DND-41 (cell line): ENCODE results near the gene EFNA2.

Experiments used
- ATAC-seq: fragments of 200-7000 bp; cut with Tn5 transposase; 3 replicates; pipeline ENCODE4 v1.9.1; 2021; ENCODE audit warnings: low read depth; ENCODE audit not compliant: insufficient read depth
- DNase-seq: peaks from one replicate; pipeline ENCODE4 v3.0.0-alpha.2; 2020
- H2AFZ ChIP-seq: 2 replicates; pipeline ENCODE4 v1.6.0; 2012; ENCODE audit warnings: low read depth, low read length
- H3K27ac ChIP-seq: 2 replicates; pipeline ENCODE4 v1.5.1; 2012; ENCODE audit warnings: low read length, inconsistent platforms
- H3K27me3 ChIP-seq: fragments of 200-600 bp; sonication (generic); 2 replicates; pipeline ENCODE4 v1.6.0; 2012; ENCODE audit warnings: low read length, mild to moderate bottlenecking, inconsistent platforms; ENCODE audit not compliant: insufficient read depth, poor library complexity
- H3K36me3 ChIP-seq: 2 replicates; pipeline ENCODE4 v1.5.1; 2012; ENCODE audit warnings: low read length, inconsistent platforms; ENCODE audit not compliant: insufficient read depth
- H3K4me1 ChIP-seq: 2 replicates; pipeline ENCODE4 v1.5.1; 2012; ENCODE audit warnings: mild to moderate bottlenecking, low read length; ENCODE audit not compliant: insufficient read depth
- H3K4me2 ChIP-seq: 2 replicates; pipeline ENCODE4 v1.6.0; 2012; ENCODE audit warnings: mild to moderate bottlenecking, moderate library complexity, low read length, inconsistent platforms; ENCODE audit not compliant: insufficient read depth
- H3K4me3 ChIP-seq, 2 experiments: fragments of 200-600 bp in 1 of 2; shearing (Covaris generic) in 1 of 2; 2 replicates each; pipeline ENCODE4 v1.5.1; 2012 to 2016; ENCODE audit warnings: inconsistent platforms in 2 of 2, low read length in 2 of 2, mild to moderate bottlenecking in 2 of 2, low read depth in 1 of 2, moderate library complexity in 1 of 2
- H3K79me2 ChIP-seq: 2 replicates; pipeline ENCODE4 v1.6.0; 2012; ENCODE audit warnings: low read length, inconsistent platforms; ENCODE audit not compliant: insufficient read depth
- H3K9ac ChIP-seq: 2 replicates; pipeline ENCODE4 v1.6.0; 2012; ENCODE audit warnings: low read depth, mild to moderate bottlenecking, inconsistent platforms, low read length, moderate library complexity
- H3K9me3 ChIP-seq: 2 replicates; pipeline ENCODE4 v1.5.1; 2012; ENCODE audit warnings: low read length, moderate library complexity, mild to moderate bottlenecking, inconsistent platforms; ENCODE audit not compliant: insufficient read depth, severe bottlenecking
- H4K20me1 ChIP-seq: 2 replicates; pipeline ENCODE4 v1.6.0; 2012; ENCODE audit warnings: low read length; ENCODE audit not compliant: insufficient read depth
- EZH2 ChIP-seq: IDR thresholded peaks from 3 replicates; pipeline ENCODE4 v1.6.1; 2012; ENCODE audit warnings: borderline replicate concordance, low read depth, mild to moderate bottlenecking, moderate library complexity, low read length, inconsistent platforms; ENCODE audit not compliant: severe bottlenecking
- TF ChIP-seq, protein P1 (sequence below): IDR thresholded peaks from 2 replicates; pipeline ENCODE4 v1.5.1; 2012; ENCODE audit warnings: borderline replicate concordance, low read length, moderate library complexity, mild to moderate bottlenecking; ENCODE audit not compliant: poor library complexity, severe bottlenecking; ENCODE audit errors: extremely low read depth

Gene EFNA2

DNA sequence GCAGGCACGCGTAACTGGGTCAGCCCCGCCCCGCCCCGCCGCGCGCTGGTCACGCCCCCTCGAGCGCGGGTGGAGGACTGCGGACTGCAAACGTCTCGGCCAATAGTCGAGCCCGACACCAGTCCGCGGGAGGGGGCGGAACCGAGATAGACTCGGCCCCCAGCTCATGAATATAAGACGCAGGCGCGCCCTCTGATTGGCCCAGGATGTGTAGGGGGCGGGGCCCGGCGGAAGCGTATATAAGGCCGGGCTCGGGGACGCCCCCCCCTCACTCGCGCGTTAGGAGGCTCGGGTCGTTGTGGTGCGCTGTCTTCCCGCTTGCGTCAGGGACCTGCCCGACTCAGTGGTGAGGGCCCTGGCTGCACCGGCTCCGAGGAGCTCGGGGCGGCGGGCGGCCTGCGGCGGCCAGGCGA is 16.6 kb upstream of the EFNA2 start, which contains the start of gene CIRBP:
CIRBP (plus strand) TSS at position 268 of the 413 bp plus-strand sequence. CDS start 1,602 bp downstream, outside the sequence.
- Histone ChIP-seq H3K4me3 (peak within 1 kb of the TSS; percentile 79 to 95; a peak in 3 of 4 replicates), H2AFZ (peak within 1 kb of the TSS; percentile 32; the same call in 1 of the 2 replicates), H3K4me1 (peaks cover 67% of the 10 kb centered on the region), H3K9me3 (no peaks in the 10 kb centered on the region), H3K27ac (peak within 1 kb of the TSS; percentile 92), H3K9ac (peak within 1 kb of the TSS; percentile 90), H3K27me3 (peaks cover 4% of the 10 kb centered on the region), H4K20me1 (peaks cover 45% of the 10 kb centered on the region), H3K4me2 (peak within 1 kb of the TSS; percentile 83), H3K79me2 (peaks cover 49% of the 10 kb centered on the region), H3K36me3 (peaks cover 46% of the 10 kb centered on the region)
- ATAC-seq (peak; percentile 84), DNase-seq (peak; percentile 100)
- no peak for TF ChIP-seq EZH2
- TF ChIP-seq, protein P1, sequence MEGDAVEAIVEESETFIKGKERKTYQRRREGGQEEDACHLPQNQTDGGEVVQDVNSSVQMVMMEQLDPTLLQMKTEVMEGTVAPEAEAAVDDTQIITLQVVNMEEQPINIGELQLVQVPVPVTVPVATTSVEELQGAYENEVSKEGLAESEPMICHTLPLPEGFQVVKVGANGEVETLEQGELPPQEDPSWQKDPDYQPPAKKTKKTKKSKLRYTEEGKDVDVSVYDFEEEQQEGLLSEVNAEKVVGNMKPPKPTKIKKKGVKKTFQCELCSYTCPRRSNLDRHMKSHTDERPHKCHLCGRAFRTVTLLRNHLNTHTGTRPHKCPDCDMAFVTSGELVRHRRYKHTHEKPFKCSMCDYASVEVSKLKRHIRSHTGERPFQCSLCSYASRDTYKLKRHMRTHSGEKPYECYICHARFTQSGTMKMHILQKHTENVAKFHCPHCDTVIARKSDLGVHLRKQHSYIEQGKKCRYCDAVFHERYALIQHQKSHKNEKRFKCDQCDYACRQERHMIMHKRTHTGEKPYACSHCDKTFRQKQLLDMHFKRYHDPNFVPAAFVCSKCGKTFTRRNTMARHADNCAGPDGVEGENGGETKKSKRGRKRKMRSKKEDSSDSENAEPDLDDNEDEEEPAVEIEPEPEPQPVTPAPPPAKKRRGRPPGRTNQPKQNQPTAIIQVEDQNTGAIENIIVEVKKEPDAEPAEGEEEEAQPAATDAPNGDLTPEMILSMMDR, result no peak

DNA sequence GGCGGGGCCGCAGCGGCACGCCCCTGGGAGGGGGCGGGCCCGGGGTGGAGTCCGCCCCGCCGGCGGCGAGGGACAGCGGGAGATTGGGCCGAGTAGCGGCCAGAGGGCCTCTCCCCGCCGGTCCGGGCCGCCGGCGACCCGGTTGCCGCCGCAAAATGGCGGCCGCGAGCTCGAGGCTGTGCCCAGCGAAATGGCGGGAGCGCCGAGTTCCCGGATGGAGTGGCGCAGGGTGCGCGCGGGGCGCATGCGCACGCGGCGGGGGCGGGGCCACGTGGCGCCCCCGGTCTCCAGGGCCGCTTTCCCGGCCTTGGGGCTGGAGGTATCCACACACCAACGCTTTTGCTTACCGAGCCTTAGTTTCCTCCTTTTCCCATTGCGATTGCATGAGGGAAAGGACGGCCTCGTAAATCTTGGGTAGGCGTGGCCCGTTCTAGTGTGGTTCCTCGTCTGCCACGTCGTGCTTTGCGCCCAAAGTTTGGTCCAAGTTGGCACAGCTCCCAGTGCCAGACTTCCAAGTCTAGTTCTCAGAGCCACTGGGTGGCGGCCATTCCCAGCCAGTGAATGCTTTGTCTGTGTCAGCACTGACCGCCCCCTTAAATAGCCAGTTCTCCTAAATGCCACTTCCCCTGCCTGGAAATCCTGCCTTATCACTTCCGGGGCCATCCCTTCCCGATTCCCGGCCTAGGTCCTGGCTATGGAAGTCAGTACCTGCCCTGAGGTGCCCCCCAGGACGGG is 16.0 kb upstream of the EFNA2 start:
- TF ChIP-seq, protein P1, result no peak
- TF ChIP-seq EZH2, result no peak
- no peak overlapping the region for H2AFZ ChIP-seq
- no peaks in the 10 kb centered on the region for H3K9me3 ChIP-seq
- ATAC-seq, result peak; percentile 43
- H4K20me1 ChIP-seq, result peaks cover 51% of the 10 kb centered on the region
- H3K27me3 ChIP-seq, result peaks cover 4% of the 10 kb centered on the region
- peak overlapping the region; percentile 92 for H3K27ac ChIP-seq
- H3K9ac ChIP-seq, result peak overlapping the region; percentile 90
- peaks cover 73% of the 10 kb centered on the region for H3K4me1 ChIP-seq
- peak overlapping the region; percentile 83 for H3K4me2 ChIP-seq
- peak overlapping the region; percentile 79 to 95; a peak in 3 of 4 replicates for H3K4me3 ChIP-seq
- peak; percentile 89 for DNase-seq
- peaks cover 54% of the 10 kb centered on the region for H3K79me2 ChIP-seq
- peaks cover 51% of the 10 kb centered on the region for H3K36me3 ChIP-seq

DNA sequence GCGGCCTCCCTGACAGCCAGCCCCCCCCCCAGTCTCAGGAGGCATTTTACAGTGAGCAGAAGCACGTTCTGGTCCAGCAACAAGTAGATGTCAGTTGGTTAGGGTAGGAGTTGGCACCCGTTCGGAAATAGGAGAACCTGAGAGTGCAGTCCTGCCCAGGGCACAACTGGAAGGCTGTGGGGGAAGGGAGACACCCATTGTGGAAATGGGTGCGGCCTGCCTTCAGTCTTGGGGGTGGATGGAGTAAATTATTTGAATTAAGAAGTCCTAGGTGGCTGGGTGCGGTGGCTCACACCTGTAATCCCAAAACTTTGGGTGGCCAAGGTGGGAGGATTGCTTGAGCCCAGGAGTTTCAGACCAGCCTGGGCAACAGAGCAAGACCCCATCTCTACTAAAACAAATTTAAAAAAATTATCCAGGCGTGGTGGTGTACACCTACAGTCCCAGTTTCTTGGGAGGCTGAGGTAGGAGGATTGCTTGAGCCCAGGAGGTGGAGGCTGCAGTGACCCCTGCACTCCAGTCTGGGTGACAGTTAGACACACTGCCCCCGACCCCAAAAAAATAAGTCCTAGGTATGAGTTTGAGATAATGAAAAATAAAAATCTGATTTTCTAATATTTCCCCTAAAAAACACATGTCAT is 15.3 kb upstream of the EFNA2 start:
- peaks cover 79% of the 10 kb centered on the region for H3K4me1 ChIP-seq
- peak overlapping the region; percentile 79 to 95; a peak in 3 of 4 replicates for H3K4me3 ChIP-seq
- peaks cover 56% of the 10 kb centered on the region for H3K79me2 ChIP-seq
- no peak overlapping the region for H2AFZ ChIP-seq
- DNase-seq, result peak; percentile 38
- H3K9me3 ChIP-seq, result no peaks in the 10 kb centered on the region
- peak overlapping the region; percentile 83 for H3K4me2 ChIP-seq
- peak overlapping the region; percentile 90 for H3K9ac ChIP-seq
- H4K20me1 ChIP-seq, result peaks cover 56% of the 10 kb centered on the region
- TF ChIP-seq, protein P1, result no peak
- no peak for TF ChIP-seq EZH2
- peaks cover 57% of the 10 kb centered on the region for H3K36me3 ChIP-seq
- ATAC-seq, result no peak
- H3K27me3 ChIP-seq, result peaks cover 4% of the 10 kb centered on the region
- peak overlapping the region; percentile 92 for H3K27ac ChIP-seq
